22Rv1 (cell line): Measurements from ENCODE around the gene MYO1C.
"Not testable (repeated sequence)": the region's sequence is repeated elsewhere in the genome, so short reads cannot be mapped to it uniquely, and the experiment has no call there.

Source experiments
- H3K27ac ChIP-seq: fragments of 450-650 bp; 2 replicates; pipeline ENCODE4 v1.5.1; 2017
- ZFX ChIP-seq: fragments of 450-650 bp; IDR thresholded peaks from 2 replicates; pipeline ENCODE4 v1.6.1; 2017; ENCODE audit warnings: antibody characterized with exemption, borderline replicate concordance
- TF ChIP-seq, protein P1 (sequence below): fragments of 450-650 bp; IDR thresholded peaks from 2 replicates; pipeline ENCODE4 v1.5.1; 2017; ENCODE audit warnings: mild to moderate bottlenecking

MYO1C gene

GRCh38 chr17:1447052-1447451 lies 45.4 kb downstream of the MYO1C start:
- TF ChIP-seq, protein P1, sequence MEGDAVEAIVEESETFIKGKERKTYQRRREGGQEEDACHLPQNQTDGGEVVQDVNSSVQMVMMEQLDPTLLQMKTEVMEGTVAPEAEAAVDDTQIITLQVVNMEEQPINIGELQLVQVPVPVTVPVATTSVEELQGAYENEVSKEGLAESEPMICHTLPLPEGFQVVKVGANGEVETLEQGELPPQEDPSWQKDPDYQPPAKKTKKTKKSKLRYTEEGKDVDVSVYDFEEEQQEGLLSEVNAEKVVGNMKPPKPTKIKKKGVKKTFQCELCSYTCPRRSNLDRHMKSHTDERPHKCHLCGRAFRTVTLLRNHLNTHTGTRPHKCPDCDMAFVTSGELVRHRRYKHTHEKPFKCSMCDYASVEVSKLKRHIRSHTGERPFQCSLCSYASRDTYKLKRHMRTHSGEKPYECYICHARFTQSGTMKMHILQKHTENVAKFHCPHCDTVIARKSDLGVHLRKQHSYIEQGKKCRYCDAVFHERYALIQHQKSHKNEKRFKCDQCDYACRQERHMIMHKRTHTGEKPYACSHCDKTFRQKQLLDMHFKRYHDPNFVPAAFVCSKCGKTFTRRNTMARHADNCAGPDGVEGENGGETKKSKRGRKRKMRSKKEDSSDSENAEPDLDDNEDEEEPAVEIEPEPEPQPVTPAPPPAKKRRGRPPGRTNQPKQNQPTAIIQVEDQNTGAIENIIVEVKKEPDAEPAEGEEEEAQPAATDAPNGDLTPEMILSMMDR: no peak
- no peak for TF ChIP-seq ZFX
- peak overlapping the region; percentile 43 for H3K27ac ChIP-seq

GRCh38 chr17:1446201-1446600 lies 46.3 kb downstream of the MYO1C start:
- no peak overlapping the region for H3K27ac ChIP-seq
- TF ChIP-seq, protein P1: no peak
- no peak for TF ChIP-seq ZFX

GRCh38 chr17:1445695-1446094 lies 46.8 kb downstream of the MYO1C start:
- H3K27ac ChIP-seq: not testable (repeated sequence)

DNA sequence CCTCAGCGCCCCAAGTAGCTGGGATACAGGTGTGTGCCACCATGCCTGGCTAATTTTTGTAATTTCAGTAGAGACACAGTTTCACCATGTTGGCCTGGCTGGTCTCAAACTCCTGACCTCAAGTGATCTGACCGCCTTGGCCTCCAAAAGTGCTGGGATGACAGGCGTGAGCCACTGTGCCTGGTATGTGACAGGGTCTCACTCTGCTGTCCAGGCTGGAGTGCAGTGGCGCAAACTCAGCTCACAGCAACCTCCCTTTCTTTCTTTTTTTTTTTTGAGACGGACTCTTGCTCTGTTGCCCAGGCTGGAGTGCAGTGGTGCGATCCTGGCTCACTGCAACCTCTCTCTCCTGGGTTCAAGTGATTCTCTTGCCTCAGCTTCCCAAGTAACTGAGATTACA lies 49.8 kb downstream of the MYO1C start:
- not testable (repeated sequence) for H3K27ac ChIP-seq

DNA sequence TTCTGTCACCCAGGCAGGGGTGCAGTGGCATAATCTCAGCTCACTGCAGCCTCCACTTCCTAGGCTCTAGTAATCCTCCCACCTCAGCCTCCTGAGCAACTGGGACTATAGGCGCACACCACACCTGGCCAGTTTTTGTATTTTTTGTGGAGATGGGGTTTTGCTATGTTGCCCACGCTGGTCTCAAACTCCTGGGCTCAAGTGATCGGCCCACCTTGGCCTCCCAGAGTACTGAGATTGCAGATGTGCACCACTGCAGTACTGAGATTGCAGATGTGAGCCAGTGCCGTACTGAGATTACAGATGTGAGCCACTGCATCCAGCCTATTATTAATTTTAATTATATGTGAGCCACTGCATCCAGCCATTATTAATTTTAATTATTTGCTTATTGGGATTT lies 50.3 kb downstream of the MYO1C start:
- H3K27ac ChIP-seq: no peak overlapping the region
- TF ChIP-seq, protein P1: no peak
- no peak for TF ChIP-seq ZFX

GRCh38 chr17:1440921-1441320 lies 51.6 kb downstream of the MYO1C start:
- H3K27ac ChIP-seq: no peak overlapping the region
- TF ChIP-seq ZFX: no peak
- TF ChIP-seq, protein P1: no peak

DNA sequence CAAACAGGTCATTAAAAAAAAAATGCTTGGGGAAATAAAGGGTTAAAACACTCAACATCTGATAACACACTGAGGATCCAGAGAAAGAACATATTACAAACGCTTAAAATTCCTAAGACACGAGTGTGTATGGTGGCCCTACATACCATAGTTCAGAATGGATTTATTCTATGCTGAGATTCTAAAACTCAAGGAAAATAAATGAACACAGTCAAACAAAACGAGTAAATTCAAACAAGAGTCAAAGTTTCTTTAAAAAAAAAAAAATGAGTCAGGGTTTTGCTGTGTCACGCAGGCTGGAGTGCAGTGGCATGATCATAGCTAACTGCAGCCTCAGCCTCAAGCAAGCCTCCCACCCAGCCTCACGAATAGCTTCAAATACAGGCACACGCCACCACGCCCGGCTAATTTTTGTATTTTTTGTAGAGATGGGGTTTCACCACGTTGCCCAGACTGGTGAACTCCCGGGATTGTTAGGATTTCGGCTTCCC lies 53.8 kb downstream of the MYO1C start:
- no peak overlapping the region for H3K27ac ChIP-seq

DNA sequence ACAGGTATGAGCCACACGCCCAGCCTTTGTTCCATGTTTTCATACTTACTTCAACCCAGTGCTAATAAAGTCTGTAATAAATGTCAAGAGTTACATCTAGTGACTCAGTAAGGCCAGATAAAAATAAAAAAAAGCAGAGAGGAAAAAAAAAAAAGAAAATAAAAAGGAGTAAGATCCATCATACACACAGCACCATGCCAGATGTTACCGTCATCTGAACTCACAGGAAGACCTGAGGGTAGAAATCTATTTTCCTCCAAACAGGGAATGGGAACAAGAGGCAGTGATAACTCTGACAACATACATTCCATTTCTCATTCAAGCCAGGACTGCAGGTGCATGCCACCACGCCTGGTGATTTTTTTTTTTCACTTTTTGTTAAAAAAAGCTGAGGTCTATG lies 57.2 kb downstream of the MYO1C start:
- TF ChIP-seq ZFX: no peak
- TF ChIP-seq, protein P1: no peak
- no peak overlapping the region for H3K27ac ChIP-seq

More for the DNA sequence above, 53.8 kb downstream of the MYO1C start:
- TF ChIP-seq ZFX: no peak
- TF ChIP-seq, protein P1: no peak
